Adrenal gland (tissue), 5 donors: ENCODE data around the gene CACNA1F.

ENCODE experiments used
- CTCF ChIP-seq, 6 experiments: fragments of 450-650 bp in 4 of 6; fragments of 200-600 bp in 2 of 6; sonication (generic) in 1 of 6; IDR thresholded peaks; 1 replicate in 5 of 6; 2 replicates in 1 of 6; pipeline versions ENCODE4 v1.5.1 to v1.8.0; 2016 to 2021; ENCODE audit warnings: antibody characterized with exemption in 6 of 6, mild to moderate bottlenecking in 2 of 6, moderate library complexity in 1 of 6
- POLR2A ChIP-seq, 2 donors: fragments of 450-650 bp; IDR thresholded peaks; one replicate each; pipeline ENCODE4 v1.6.1; 2017; ENCODE audit warnings: antibody characterized with exemption in 2 of 2, mild to moderate bottlenecking in 2 of 2, moderate library complexity in 1 of 2
- donor health status: DM: no; HTN: no; CAD: no.

- TF ChIP-seq CTCF (IDR thresholded peaks at IDR 0.05) = no peak
- no peak for TF ChIP-seq POLR2A (IDR thresholded peaks at IDR 0.05)
Observed at GRCh38 chrX:49264460-49264859, 31.3 kb upstream of the CACNA1F start, which contains the start of gene FOXP3.
